HG02870 (cell line): ENCODE results near the gene RPEL1.
"Not testable (repeated sequence)": the region's sequence is repeated elsewhere in the genome, so short reads cannot be mapped to it uniquely, and the experiment has no call there.

ENCODE experiments used
- ATAC-seq: cut with Tn5 transposase; IDR thresholded peaks from one replicate; pipeline ENCODE4 v1.9.1; 2021; ENCODE audit warnings: mild to moderate bottlenecking, moderate library complexity; ENCODE audit not compliant: unreplicated experiment

Gene RPEL1

GRCh38 chr10:103232772-103233488 lies 12.8 kb upstream of the RPEL1 start:
- ATAC-seq: no peak

- no peak for ATAC-seq
These were observed 9.9 kb upstream of the RPEL1 start for GRCh38 chr10:103235775-103236174.

GRCh38 chr10:103238506-103239252 lies 7.0 kb upstream of the RPEL1 start:
- no peak for ATAC-seq

GRCh38 chr10:103241262-103242011 lies 4.2 kb upstream of the RPEL1 start:
- no peak for ATAC-seq

GRCh38 chr10:103244666-103245271 lies 918 bp upstream of the RPEL1 start:
- ATAC-seq: no peak

GRCh38 chr10:103246324-103246723 lies 637 bp downstream of the RPEL1 start:
- ATAC-seq: no peak

GRCh38 chr10:103254113-103254512 lies 8.4 kb downstream of the RPEL1 start:
- no peak for ATAC-seq

GRCh38 chr10:103254538-103255325 lies 9.0 kb downstream of the RPEL1 start:
- no peak for ATAC-seq

GRCh38 chr10:103256613-103257012 lies 10.9 kb downstream of the RPEL1 start:
- ATAC-seq: no peak

GRCh38 chr10:103257812-103258211 lies 12.1 kb downstream of the RPEL1 start:
- ATAC-seq: no peak

- ATAC-seq: not testable (repeated sequence)
These were observed 13.2 kb downstream of the RPEL1 start for GRCh38 chr10:103258928-103259327.

- no peak for ATAC-seq
These were observed 14.3 kb downstream of the RPEL1 start for GRCh38 chr10:103259989-103260388.

GRCh38 chr10:103262229-103262628 lies 16.5 kb downstream of the RPEL1 start:
- ATAC-seq: no peak

- ATAC-seq: no peak
These were observed 20.1 kb downstream of the RPEL1 start for GRCh38 chr10:103265717-103266329.

GRCh38 chr10:103273041-103273441 lies 27.4 kb downstream of the RPEL1 start:
- ATAC-seq: no peak

- no peak for ATAC-seq
These were observed 30.7 kb downstream of the RPEL1 start for GRCh38 chr10:103276251-103276895.

GRCh38 chr10:103276896-103277712 lies 31.4 kb downstream of the RPEL1 start, which contains the start of gene INA:
INA (plus strand) TSS chr10:103277138; CDS start chr10:103277212, 74 bp downstream.
- ATAC-seq: no peak

GRCh38 chr10:103277713-103278536 lies 32.2 kb downstream of the RPEL1 start:
- no peak for ATAC-seq
